GM18951 (cell line): ENCODE results near the gene ZNF524.

Experiments used
- POLR2A ChIP-seq: IDR thresholded peaks from 4 replicates; pipeline ENCODE4 v1.6.1; 2011; ENCODE audit warnings: mild to moderate bottlenecking; ENCODE audit not compliant: insufficient read length, insufficient read depth; ENCODE audit errors: extremely low read depth
- in situ Hi-C: fragments of 300-500 bp; cut with MboI; formaldehyde crosslinking; loops from one replicate; pipeline ENCODE4 v1.12.0; 2022; ENCODE audit warnings: low sequenced_read_pairs, mixed read lengths, inconsistent platforms; ENCODE audit not compliant: unreplicated experiment

The ZNF524 gene

GRCh38 chr19:55588738-55589137 is 11.3 kb upstream of the ZNF524 start:
- TF ChIP-seq POLR2A, result no peak
- in situ Hi-C loops, result no loop called here

DNA sequence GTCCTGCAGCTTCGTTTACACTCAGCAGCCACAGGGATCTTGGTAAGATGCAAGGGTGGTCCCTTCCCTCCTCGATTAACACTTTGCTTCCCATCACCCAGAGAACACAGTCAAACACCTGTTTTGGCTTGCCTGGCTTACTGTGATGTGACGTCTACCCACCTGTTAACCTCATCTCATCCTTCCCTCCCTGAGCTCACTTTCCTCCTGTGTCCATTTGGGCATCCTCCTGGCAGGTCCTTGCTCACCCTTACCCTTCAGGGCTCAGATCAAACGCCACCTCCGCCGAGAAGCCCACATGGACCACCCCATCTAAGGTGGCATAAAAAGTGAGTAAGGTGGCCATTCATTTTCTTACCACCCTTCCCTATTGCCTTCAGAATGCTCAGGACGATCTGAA is 10.0 kb upstream of the ZNF524 start:
- in situ Hi-C loops, result no loop called here

GRCh38 chr19:55590617-55591016 is 9.5 kb upstream of the ZNF524 start:
- in situ Hi-C loops, result no loop called here
- TF ChIP-seq POLR2A, result no peak

More for the DNA sequence above, 10.0 kb upstream of the ZNF524 start:
- TF ChIP-seq POLR2A, result no peak

GRCh38 chr19:55591555-55591954 is 8.5 kb upstream of the ZNF524 start:
- no peak for TF ChIP-seq POLR2A
- in situ Hi-C loops, result no loop called here

DNA sequence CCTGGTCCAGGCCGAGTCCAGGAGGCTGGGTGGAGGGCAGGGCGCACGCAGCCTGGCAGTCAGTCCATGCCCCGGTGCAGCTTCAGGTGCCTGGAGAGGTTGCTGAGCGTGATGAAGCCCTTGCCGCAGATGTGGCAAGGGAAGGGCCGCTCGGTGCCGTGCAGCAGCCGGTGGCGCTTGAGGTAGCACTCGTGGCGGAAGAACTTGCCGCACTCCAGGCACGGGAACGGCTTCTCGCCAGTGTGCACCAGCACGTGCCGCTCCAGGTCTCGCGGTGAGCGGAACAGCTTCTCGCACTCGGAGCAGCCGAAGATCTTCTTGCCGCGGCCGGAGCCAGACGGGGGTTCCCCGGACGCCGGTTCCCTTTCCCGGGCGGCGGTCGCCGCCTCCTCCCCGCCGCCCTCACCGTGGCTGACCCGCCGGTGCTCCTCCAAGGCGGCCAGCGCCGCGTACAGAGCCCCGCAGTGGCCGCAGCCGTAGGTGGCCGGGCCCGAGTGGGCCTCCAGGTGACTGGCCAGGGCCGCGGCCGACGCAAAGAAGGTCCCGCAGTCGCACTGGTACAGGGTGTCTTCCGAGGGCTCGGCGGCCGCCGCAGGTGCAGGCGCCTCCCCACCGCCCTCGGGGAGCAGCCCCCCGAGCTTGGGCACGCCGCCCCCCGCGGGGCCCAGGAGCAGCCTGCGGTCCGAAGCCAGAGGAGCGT is 7.5 kb upstream of the ZNF524 start:
- in situ Hi-C loops, result no loop called here
- no peak for TF ChIP-seq POLR2A

- in situ Hi-C loops, result no loop called here
- TF ChIP-seq POLR2A, result no peak
These were observed 6.9 kb upstream of the ZNF524 start for GRCh38 chr19:55593096-55593772.

- in situ Hi-C loops, result no loop called here
- no peak for TF ChIP-seq POLR2A
These were observed 5.0 kb upstream of the ZNF524 start for GRCh38 chr19:55594996-55595545.

- in situ Hi-C loops, result no loop called here
- no peak for TF ChIP-seq POLR2A
These were observed 3.8 kb upstream of the ZNF524 start for GRCh38 chr19:55596304-55596703.

DNA sequence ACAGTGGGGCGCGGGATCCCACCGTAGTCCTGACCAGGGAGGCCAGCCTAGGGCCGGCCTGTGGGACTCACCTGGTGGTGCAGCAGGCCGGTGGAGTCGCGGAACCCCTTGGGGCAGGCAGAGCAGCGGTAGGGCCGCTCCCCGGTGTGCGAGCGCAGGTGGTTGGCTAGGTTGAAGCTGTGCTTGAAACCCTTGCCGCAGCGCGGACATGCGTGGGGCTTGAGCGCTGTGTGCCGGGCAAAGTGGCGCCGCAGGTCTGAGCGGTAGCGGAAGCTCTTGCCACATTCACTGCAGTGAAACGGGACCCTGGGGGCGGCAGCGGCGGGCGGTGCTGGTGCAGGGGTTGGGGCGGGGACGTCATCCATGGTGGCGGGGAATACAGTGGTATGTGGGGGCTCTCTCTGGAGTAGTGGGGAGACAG is 2.6 kb upstream of the ZNF524 start:
- in situ Hi-C loops, result no loop called here

DNA sequence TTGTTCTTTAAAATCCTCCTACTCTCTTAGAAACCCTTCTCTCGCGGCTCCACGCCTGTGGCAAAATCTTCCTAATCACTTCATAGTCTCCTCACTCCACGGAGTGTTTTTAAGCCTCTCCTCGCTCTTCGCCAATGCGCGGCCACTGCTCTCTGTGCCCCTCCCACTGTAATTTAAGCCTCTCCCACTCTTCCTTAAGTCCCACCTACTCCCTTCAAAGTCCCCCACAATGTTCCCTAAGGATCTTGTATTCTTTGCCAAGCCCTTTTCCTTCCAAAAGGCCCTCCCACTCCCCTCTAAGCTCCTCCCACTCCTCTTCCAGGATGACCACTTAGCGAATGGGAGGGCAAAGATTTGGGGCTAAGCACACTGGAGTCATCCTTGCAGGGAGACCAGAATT is 2.1 kb upstream of the ZNF524 start:
- in situ Hi-C loops, result no loop called here
- TF ChIP-seq POLR2A, result no peak

More for the DNA sequence above, 2.6 kb upstream of the ZNF524 start:
- TF ChIP-seq POLR2A, result no peak

DNA sequence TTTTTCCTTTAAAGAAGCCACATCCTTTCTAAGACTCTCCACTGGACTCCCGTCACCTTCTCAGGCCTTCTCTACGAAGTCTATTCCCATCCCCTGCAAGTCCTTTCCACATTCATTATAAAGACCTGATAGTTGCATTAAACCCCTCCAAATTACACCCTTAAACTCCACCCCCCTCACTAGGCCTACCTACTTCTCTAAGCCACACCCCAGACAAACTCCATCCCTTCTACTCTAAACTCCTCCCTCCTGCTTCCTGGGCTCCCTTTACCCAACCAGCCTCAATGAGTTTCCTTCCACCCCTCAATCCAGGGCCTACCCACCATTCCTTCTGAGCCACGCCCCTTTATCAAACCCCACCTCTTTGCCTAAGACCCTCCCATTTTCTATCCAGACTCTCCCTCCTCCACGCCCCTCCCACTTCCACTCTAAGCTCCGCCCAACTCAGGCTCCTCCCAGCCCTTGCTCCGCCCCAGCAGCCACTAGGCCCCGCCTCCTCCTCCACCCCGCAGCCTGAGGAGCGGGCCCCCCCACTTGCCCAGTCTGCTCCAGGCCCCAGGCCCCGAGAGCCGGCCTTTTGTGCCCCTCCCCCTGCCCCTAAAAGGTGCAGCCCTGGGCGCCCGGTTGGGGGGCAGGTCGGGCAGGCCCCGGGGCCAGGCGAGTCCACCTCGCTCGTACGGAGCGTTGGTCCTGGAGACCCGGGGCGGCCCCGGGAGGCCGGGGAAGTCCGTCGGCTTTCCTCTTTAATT is 1.2 kb upstream of the ZNF524 start:
- in situ Hi-C loops, result no loop called here
- TF ChIP-seq POLR2A, result peak; percentile 66

GRCh38 chr19:55599468-55599841 is 633 bp upstream of the ZNF524 start, which contains the start of gene FIZ1:
Gene FIZ1, minus strand, starts transcription at chr19:55599517. Its CDS starts 1,652 bp downstream, at chr19:55597865.
- in situ Hi-C loops, result no loop called here
- TF ChIP-seq POLR2A, result no peak

- peak; percentile 53 for TF ChIP-seq POLR2A
- in situ Hi-C loops, result no loop called here
These were observed 557 bp downstream of the ZNF524 start for GRCh38 chr19:55600662-55601028.

- no peak for TF ChIP-seq POLR2A
- in situ Hi-C loops, result no loop called here
These were observed 996 bp downstream of the ZNF524 start for GRCh38 chr19:55601084-55601483.
